Esophagus muscularis mucosa (tissue), 4 donors: ENCODE results near the gene TBCD.

ENCODE experiments used
- CTCF ChIP-seq, 3 experiments: fragments of 200-600 bp in 2 of 3; fragments of 450-650 bp in 1 of 3; sonication (generic) in 2 of 3; IDR thresholded peaks; one replicate each; pipeline ENCODE4 v1.5.1; 2017 to 2019; ENCODE audit warnings: antibody characterized with exemption in 3 of 3, mild to moderate bottlenecking in 2 of 3, moderate library complexity in 1 of 3
- EP300 ChIP-seq: sonication (generic); formaldehyde crosslinking; IDR thresholded peaks from one replicate; pipeline ENCODE4 v1.6.1; 2017; ENCODE audit warnings: antibody characterized with exemption
- POLR2A ChIP-seq: fragments of 450-650 bp; IDR thresholded peaks from one replicate; pipeline ENCODE4 v1.6.1; 2017; ENCODE audit warnings: antibody characterized with exemption, moderate library complexity, mild to moderate bottlenecking, low read depth
- POLR2AphosphoS5 ChIP-seq, 2 donors: sonication (generic); formaldehyde crosslinking; IDR thresholded peaks; one replicate each; pipeline ENCODE4 v1.6.1; 2017; ENCODE audit warnings: antibody characterized with exemption in 2 of 2

- TF ChIP-seq POLR2A (no peak), CTCF (IDR thresholded peaks at IDR 0.05) (no peak), POLR2AphosphoS5 (IDR thresholded peaks at IDR 0.05) (no peak), EP300 (no peak)
Measured at GRCh38 chr17:82864713-82865248, 112.9 kb downstream of the TBCD start.
